Measurements from ENCODE around the gene TBX1.
"Not testable (repeated sequence)": the region's sequence is repeated elsewhere in the genome, so short reads cannot be mapped to it uniquely, and the experiment has no call there.

The TBX1 gene

DNA sequence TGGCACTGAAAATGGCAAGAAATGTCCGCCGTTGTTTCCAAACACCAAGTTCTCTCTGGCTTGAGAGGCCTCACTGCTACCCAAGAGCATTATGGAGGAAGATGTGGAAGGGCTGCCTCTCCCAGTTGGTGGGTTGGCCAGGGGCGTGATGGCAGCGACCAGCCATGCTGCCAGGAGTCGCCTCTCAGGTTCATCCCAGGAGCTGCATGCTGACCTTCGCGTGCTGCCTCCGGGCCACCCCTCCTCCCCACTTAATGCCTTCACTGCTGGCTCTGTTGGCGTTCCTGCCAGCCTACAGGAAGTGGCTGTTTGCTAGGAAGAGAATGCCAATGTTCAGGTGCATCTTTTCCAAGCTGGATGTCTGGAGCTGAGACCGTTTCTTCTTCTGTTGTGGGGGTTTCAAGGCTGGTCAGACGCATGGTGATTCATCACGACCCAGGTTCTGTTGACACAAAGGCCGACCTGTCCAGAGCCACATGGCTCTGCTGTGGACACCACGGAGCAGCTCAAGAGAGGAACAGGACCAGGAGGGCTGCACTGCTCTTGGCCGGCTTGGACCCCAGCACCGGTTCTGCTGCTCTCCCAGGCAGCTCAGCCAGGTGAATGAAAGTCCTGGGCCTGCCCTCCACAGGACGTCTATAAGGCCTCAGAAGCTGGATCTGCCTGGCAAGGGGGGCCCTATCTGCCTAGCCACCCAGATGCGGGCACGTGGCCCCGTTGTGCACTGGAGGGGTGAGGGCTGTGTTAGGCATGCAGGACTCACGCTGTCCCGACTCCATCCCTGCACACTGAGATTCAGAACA lies 25.1 kb downstream of the TBX1 start:
- DNase-seq = no peak

DNA sequence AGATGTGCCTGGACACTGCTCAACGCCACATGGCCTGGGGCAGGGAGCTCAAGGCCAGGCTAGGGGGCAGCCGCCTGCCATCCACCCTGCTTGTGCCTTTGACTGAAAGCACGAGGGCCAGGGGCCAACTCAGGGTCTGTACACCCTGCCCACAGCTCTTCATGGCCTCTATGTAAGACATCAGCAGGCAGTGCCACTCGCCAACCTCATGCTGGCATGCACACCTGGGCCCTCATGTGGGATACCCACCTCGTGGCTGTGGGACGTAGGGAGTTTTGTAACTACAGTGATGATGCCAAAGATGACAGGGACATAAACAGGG lies 25.6 kb downstream of the TBX1 start:
- DNase-seq = no peak

DNA sequence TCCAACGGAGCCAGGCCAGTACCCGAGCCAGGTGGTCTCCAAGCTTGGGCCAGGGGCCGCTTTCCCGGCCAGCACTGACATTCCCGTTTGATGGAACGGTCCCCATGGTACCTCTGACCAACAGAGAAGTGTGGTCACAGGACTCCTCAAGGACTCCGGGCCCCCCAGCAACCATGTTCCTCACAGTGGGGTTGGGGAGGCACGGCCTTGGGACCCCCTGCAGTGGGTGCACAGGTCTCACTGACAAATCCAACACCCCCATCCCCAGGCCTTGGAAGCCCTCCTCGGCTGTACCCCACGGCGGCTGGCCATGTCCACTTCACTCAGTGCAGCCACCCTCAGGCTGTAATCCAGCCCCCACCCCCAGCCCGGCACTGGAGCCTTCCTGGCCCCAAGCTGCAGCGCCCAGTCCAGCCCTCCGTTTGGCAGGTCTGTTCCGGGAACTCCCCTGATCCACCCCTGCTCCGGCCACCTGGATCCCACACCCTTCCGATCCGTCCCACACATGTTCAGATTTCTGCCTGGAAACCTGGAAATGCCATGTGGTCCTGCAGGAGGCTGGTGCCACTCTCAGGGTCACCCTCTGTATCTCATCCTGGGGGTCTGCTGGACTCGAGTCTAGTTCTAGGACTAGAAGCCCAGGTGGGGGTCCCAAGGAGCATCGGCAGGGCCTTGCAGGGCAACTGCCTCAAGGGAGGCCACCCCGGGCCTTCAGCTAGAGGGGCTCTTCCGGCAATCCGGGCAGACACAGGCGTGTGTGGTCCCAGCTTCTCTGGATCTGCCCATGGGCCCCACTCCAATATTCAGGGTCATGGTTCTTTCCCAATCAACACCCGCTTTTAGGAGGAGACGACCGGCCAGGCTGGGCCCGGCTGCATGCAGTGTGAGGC lies 26.6 kb downstream of the TBX1 start:
- DNase-seq = no peak

DNA sequence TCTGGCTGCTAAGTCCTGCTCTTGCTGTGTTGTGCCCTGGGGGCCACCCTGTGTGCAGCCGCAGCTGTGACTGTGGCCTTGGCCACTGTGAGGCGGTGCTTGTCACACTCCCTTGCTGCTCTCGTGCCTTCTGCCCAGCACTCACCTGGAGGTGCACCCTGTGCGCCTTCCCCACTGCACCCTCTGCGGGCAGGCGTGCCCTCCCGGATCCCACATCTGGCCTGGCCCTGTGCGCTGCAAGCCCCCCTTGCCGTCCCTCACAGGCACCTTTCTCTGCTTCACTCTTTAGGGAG lies 27.2 kb downstream of the TBX1 start:
- no peak for DNase-seq

DNA sequence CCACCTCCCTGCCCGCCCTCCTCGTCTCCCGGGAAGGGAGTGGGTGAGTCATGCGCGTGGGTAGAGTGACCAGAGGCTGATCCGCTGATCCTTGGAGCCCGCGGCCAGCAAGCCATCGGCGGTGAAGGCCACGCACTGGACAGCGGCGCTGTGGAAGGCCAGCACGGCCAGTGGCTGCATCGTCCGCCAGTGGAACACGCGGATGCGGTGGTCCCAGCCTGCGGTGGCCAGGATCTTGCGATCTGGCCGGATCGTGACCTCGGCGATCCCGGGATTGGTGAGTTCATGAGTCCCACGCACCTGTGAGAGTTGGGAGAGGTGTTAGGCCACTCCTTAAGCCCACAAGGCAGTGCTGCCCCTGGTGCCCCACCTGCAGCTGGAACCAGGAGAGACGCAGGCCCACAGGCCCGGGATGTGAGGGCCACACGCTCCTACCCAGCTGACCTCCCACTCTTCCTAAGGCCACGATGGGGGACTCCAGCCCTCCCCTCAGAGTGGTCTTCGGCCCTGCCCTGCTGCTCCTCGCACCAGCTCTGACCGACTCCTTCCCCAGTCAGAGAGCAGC lies 28.2 kb downstream of the TBX1 start:
- no peak for DNase-seq

DNA sequence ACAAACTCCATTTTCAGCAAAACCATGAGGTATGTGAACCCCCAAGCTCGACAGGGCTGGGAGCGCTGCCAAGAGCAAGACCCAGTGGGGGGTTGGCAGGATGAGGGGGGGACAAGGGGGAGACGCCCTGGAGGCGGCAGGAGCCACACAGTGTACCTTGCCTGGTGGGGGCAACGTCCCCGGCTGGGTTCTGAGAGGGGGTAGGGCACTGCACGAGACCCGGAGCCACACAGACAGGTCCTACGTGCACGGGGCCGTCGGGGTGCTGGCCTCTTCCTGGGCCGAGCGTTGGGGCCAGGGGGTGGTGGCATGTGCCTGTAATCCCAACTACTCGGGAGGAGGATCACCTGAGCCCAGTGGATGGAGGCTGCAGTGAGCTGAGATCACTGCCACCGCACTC lies 28.8 kb downstream of the TBX1 start:
- DNase-seq = no peak

DNA sequence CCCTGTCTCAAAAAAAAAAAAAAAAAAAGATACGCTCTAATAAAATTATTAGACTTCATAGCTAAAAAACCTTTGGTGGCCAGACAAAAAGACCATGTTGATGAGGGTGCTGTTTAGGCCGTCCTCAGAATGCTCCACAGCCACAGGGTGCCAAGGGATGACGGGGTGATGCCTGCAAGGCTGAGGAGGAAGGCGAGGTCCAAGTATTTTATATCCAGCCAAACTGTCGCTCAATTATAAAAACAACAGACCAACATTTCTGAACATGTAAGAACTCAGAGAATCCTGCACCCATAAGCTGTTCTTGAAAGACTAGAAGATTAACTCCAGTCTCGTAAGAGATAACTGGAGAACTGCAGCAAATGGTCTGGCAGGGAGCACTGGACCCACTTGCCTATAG lies 29.2 kb downstream of the TBX1 start:
- DNase-seq = no peak

DNA sequence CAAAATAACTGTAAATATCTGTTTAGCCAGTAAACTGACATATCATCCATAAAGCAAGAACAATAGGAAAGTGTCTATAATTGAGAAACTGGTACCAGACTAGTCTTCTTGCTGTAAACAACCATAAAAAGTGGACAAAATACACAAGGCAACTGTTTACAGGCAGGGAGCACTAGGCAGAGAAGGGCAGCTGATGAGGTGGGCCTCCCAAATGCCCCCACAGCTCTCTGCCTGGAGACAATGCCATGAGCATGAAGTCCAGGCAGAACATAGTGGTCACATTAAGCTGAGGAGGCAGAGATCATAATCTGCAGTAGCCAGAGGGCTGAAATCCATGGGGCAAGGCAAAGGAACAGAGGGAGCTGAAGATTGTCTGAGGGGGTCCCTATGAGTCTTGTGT lies 30.7 kb downstream of the TBX1 start:
- no peak for DNase-seq

DNA sequence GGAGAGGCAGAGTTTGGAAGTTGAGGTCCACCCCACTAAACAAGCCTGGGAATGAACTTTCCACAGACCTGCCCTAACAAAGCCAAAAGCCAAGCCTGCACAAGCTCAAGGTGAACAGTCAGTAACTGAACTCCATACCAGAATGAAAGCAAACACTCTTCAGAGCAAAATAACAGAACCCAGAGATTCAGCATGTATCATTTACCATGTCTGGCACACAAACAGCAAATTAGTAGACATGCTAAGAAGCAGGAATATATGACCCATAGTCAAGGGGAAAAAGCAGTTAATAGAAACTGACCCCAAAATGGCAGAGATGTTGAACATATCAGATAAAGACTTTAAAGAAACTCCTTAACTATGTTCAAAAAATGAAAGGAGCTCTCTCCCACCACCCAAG lies 31.3 kb downstream of the TBX1 start:
- no peak for DNase-seq

DNA sequence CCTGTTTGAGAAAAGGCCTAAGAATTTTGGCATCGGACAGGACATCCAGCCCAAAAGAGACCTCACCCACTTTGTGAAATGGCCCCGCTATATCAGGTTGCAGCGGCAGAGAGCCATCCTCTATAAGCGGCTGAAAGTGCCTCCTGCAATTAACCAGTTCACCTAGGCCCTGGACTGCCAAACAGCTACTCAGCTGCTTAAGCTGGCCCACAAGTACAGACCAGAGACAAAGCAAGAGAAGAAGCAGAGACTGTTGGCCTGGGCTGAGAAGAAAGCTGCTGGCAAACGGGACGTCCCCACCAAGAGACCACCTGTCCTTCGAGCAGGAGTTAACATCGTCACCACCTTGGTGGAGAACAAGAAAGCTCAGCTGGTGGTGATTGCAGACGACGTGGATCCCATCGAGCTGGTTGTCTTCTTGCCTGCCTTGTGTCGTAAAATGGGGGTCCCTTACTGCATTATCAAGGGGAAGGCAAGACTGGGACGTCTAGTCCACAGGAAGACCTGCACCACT lies 31.9 kb downstream of the TBX1 start:
- not testable (repeated sequence) for DNase-seq

DNA sequence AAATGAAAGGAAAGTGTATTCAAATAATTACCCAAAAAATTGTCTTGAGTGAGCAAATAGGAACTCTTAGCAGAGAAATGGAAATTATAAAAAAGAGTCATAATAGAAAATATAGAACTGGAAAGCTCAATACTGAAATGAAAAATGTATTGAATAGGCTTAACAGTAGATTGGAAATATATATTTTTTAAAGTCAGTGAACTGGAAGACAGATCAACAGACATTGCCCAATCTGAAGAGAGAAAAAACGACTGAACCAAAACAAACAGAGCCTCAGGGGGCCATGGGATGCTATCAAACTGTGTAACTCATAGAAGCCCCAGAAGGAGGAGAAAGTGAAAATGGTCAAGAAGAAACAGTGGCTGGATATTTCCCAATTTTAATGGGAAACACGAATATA lies 32.6 kb downstream of the TBX1 start:
- DNase-seq = no peak

DNA sequence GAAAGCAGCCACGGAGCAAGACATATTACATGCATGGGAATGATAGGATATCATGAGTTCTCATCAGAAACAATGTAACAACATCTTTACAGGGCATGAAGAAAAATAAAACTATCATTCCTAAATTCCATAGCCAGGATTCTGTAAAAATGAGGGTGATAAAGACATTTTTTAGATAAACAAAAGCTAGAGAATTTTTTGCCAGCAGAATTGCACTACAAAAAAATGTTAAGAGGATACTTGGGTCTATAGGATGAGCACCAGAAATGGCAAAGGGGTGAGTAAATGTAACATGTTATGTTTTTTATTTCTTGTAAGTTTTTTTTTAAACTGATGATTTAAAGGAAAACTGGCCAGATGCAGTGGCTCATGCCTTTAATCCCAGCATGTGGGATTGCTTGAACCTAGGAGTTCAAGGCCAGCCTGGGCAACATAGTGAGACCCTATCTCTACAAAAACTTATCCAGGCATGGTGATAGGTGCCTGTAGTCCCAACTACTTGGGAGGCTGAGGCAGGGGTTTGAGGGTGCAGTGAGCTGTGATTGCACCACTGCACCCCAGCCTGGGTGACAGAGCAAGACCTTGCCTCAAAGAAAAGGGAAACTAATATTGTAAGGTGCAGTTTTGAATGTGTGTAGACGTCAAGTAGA lies 33.2 kb downstream of the TBX1 start:
- DNase-seq = no peak

DNA sequence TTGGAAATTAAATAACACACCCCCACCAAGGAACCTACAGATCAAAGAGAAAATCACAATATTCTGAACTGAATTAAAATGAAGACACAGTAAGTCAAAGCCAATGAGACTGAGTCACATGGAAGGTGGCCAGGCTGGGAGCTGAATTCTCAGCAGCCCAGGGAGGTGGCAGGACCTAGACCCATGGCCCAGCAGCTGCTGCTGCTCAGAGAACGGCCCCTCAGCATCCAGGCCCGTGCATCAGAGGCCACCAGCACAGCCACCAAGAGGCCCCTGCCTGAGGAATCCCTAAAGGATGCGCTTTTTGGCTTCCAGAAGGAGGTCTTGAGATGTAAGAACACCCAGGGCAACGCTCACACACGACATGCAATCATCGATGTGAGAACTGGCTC lies 35.0 kb downstream of the TBX1 start:
- no peak for DNase-seq

DNA sequence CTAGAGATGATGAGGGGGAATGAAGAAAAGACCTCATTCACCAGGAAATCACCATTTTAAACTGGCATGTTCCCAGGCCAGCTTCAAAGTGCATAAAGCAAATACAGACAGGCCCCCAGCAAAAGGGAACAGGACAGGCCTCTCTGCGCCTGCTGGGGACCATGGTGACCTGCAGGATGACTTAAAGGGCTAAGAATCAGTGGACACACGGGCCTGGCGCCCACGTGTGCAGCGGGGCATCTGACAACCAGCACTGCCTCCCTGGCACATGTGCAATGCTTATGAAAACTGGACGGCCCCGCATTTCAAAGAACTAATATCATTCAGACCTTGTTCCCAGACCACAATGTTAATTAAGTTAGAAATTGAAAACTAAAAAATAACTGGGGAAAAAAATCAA lies 35.6 kb downstream of the TBX1 start:
- DNase-seq = no peak

DNA sequence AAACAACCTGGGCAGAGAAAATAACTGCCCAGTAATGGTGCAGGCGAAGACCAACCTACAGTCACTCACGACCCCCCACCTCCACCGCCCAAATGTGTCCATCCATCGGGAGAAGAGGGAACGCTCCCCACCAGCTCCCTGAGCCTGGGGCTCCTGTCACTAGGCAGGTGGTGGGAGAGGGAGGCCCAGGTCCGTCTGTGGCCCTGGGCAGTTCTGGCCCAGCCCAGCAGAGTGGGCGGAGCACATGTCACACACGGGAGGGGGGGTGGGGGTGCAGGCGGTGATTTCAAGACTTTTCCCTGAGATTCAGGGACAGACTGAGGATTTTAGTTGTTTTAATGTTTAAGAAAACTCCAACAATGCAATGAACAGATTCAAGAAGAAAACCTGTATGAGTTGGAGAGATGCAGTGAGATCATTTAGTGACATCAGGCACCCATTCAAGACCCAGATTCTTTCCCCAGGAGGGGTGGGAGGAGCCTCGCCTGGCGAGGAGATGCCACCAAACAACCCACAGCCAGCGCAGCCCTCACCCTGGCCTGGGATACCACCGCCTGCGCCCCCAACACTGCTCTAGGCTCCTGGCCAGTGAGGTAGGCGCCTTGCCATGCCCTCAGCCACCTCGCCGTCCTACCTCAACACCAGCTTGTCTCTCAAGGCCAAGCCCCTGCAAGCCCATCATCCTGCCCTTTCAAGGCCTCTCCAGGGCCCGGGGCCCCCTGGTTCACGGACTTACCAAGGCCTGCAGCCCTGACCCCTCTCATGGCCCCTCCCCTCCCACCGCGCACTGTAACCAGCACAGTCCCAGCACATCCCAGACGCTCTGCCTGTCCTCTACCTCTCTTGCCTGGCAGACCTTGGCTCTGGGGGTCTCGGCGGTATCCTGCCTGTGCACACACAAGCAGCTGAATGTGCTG lies 36.8 kb downstream of the TBX1 start:
- no peak for DNase-seq

DNA sequence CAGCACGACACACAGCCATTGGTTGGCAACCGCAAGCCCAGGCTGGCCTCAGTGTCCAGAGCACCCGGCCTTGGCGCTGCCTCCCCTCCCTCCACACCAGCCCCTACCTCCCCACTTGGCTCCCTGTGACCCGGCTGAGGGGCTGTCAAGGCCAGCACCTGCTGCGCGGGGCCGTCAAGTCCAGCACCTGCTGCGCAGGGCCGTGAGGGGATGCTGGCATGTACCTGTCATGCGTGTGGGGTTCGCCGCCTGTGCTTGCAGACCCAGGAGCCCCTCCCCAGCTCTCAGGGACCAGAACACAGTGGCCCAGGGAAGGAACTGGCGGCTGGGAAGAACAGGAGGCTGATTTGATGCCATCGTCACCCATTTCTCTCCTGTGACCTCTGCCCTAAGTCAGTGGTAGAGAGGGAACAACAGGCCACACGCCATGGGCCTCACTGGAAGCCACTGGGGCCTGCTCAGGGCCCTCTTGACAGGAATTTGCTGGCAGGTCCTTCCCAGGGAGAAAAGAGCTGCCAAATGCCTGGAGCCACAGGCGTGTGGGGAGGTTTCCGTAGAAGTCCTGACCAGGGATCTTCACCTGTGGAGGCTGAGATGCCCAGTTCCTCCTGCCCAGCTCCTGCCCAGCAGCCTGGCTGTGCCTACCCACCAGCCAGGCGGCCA lies 37.6 kb downstream of the TBX1 start:
- no peak for DNase-seq

DNA sequence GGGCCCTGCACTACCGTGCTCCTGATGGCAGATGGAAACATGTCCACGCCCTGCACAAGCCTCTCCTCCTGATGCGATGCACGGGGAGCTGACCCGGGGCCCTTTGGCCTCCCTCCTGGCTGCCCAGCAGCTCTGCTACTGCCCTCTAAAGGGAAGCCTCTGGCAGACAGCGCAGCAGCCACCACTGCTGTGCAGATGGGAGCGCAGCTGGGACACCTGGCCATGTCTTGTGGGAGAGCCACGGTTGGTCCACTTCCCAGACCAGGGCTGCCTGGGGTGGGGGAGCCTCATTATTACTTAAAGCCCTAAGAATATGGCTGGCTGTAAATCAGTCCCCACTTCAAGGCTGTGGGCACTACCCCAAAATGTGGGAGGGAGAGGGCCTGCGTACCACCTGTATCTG lies 38.3 kb downstream of the TBX1 start:
- DNase-seq = no peak

DNA sequence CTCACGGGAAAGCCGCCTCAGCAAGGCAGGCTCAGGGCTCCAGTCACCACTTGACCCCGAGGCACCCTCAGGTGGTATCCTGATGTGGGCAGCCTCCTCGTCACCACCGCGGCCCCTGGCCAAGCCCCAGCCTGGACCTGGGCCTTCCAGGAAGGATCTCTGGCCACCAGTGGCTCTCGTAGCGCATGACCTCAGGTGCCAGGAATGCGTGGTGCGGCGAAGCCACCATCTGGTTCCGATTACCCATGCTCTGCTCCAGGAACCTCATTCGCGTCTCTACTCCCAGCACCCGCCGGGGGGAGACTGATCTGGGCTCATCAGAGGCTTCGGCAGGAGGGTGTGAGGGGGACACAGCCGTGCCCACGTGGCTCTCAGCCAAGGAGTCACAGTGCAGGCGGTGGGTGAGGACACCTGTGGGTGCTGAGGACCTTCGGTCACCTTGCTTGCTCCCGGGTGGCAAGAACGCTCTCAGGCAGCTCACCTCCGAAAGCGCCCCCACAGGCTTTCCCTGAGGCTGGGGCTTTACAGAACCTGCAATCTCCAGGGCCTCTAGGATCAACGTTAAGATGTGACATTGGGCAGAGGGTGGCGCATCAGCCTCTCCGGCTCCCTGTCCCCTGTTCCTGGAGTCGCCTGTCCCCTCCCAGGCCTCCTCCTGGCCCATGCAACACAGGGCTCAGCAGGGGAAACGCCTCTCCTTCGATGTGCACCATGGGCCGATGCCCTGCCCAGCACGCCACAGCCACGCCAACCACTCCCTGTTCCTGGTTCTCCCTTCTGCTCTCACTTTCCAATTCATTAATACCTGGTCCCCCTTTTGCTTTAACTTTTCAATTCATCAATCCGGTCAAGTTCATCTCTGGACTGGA lies 39.0 kb downstream of the TBX1 start:
- DNase-seq = no peak

DNA sequence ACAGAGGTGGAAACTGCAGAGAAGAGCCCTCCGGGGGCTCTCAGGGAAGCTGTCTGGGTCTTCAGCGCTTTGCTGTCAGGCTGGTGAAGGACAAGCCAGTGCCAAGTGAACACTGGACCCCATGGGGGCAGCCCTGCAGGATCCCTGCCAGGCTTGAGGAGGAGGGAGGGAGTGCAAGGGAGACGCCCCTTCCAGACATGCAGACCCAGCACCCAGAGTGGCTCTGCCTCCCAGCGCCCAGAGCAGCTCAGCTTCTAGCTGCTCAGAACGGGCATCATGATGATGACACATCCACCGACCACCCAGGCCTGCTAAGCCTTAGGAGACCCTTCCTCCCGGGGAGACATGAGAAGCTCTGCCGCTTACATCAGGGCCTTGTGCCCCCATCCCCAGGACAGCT lies 39.7 kb downstream of the TBX1 start:
- DNase-seq = no peak

DNA sequence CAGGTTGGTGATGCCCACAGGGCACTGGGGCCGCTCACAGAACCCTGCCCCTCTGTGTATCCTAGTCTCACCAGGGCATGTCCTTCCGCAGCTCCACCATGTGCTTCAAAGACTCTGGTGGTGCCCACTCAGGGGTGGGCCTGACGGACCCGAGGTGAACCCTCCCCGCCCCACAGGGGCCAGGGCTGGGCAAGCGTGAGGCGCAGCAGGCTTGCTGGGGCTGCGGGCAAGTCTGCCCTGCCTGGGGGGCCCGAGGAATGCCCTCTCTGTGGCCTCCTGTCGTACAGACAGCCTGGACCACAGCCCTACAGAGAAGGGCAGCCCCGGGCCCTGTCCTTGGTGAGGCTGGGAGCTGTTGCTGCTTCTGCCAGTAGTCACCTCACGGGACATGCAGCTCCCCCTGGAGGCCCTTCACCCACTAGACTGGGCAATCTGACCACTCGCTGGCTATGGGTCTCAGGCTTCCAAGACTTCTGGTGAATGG lies 40.2 kb downstream of the TBX1 start:
- DNase-seq = no peak
